PC-3 (cell line): ENCODE data around the gene MEX3B. TPM values are rescaled to one million over a fixed set of nuclear protein-coding genes. Genes with fewer than 3 reads are reported as not detected.
"Not testable (repeated sequence)": the region's sequence is repeated elsewhere in the genome, so short reads cannot be mapped to it uniquely, and the experiment has no call there.

Experiments
- ATAC-seq: fragments of 200-7000 bp; cut with Tn5 transposase; 2 replicates; pipeline ENCODE4 v1.9.1; 2020; ENCODE audit warnings: mild to moderate bottlenecking, moderate library complexity
- BruUV-seq: library from RNA; stranded (reverse); fragments of 400-500 nt; replicated peaks from 2 replicates; lab custom pipeline; 2021; lab: Mats Ljungman, UMichigan
- CTCF ChIA-PET: fragments of 300-600 bp; sonication (Branson Sonifier 250); formaldehyde crosslinking; loops from one replicate; lab custom pipeline; 2022; ENCODE audit warnings: antibody characterized with exemption; lab: Charles Lee
- POLR2A ChIA-PET: fragments of 300-600 bp; sonication (Branson Sonifier 250); formaldehyde crosslinking; loops from one replicate; lab custom pipeline; 2022; ENCODE audit warnings: antibody characterized with exemption; ENCODE audit not compliant: unreplicated experiment; lab: Charles Lee
- DNase-seq: peaks from one replicate; pipeline ENCODE4 v3.0.0-alpha.2; 2015
- H2AFZ ChIP-seq: fragments of 300-600 bp; sonication (generic); 2 replicates; pipeline ENCODE4 v1.6.0; 2016; ENCODE audit warnings: antibody characterized with exemption, low read length
- H3F3A ChIP-seq: fragments of 300-600 bp; sonication (generic); one replicate; pipeline ENCODE4 v1.6.0; 2017; ENCODE audit warnings: antibody characterized with exemption, low read length, control low read depth, mild to moderate bottlenecking; ENCODE audit not compliant: unreplicated experiment
- H3K27ac ChIP-seq: fragments of 300-600 bp; sonication (generic); 2 replicates; pipeline ENCODE4 v1.5.1; 2016; ENCODE audit warnings: mild to moderate bottlenecking, low read length
- H3K27me3 ChIP-seq: fragments of 300-600 bp; sonication (generic); 2 replicates; pipeline ENCODE4 v1.6.1; 2016; ENCODE audit warnings: low read length, mixed read lengths
- H3K36me3 ChIP-seq: fragments of 300-600 bp; sonication (generic); 2 replicates; pipeline ENCODE4 v1.6.1; 2016; ENCODE audit warnings: low read depth, mixed run types, low read length, mixed read lengths
- H3K4me1 ChIP-seq: fragments of 300-600 bp; sonication (generic); 2 replicates; pipeline ENCODE4 v1.5.1; 2016; ENCODE audit warnings: low read length; ENCODE audit not compliant: insufficient read depth
- H3K4me2 ChIP-seq: fragments of 300-600 bp; sonication (generic); 2 replicates; pipeline ENCODE4 v1.6.0; 2016; ENCODE audit warnings: low read length
- H3K4me3 ChIP-seq: fragments of 300-600 bp; sonication (generic); 2 replicates; pipeline ENCODE4 v1.5.1; 2016; ENCODE audit warnings: mild to moderate bottlenecking, low read length, mixed read lengths
- H3K79me2 ChIP-seq: fragments of 300-600 bp; sonication (generic); 2 replicates; pipeline ENCODE4 v1.6.1; 2017; ENCODE audit warnings: low read length, mixed read lengths
- H3K9ac ChIP-seq: fragments of 300-600 bp; sonication (generic); 2 replicates; pipeline ENCODE4 v1.6.0; 2016; ENCODE audit warnings: mild to moderate bottlenecking, low read length
- H3K9me2 ChIP-seq: fragments of 300-600 bp; sonication (generic); replicated peaks from 2 replicates; pipeline ENCODE4 v1.6.1; 2016; ENCODE audit warnings: mixed run types, low read length, mixed read lengths
- H3K9me3 ChIP-seq: fragments of 300-600 bp; sonication (generic); 2 replicates; pipeline ENCODE4 v1.6.1; 2016; ENCODE audit warnings: low read length, mixed read lengths
- H4K20me1 ChIP-seq: fragments of 300-600 bp; sonication (generic); 2 replicates; pipeline ENCODE4 v1.6.1; 2016; ENCODE audit warnings: low read length, mixed read lengths
- EZH2 ChIP-seq: fragments of 300-600 bp; sonication (generic); IDR thresholded peaks from one replicate; pipeline ENCODE4 v1.6.1; 2017; ENCODE audit warnings: antibody characterized with exemption, mild to moderate bottlenecking, low read length; ENCODE audit not compliant: unreplicated experiment
- EZH2phosphoT487 ChIP-seq: fragments of 300-600 bp; sonication (generic); IDR thresholded peaks from 2 replicates; pipeline ENCODE4 v1.6.1; 2018; ENCODE audit warnings: mild to moderate bottlenecking, antibody characterized with exemption, low read length, borderline replicate concordance
- intact Hi-C: fragments of 100-400 bp; cut with micrococcal nuclease; formaldehyde crosslinking; loops from 2 replicates; pipeline ENCODE4 v1.9.0; 2023
- total RNA-seq: library from RNA; depleted of rRNA; stranded (reverse); fragments of >200 nt; gene quantifications from 2 replicates; pipeline ENCODE4 v1.2.3, GENCODE V29; 2014
- TF ChIP-seq, protein P1 (sequence below): fragments of 300-600 bp; sonication (generic); conservative IDR thresholded peaks from 2 replicates; pipeline ENCODE4 v1.5.1; 2017; ENCODE audit warnings: antibody characterized with exemption, low read depth, mild to moderate bottlenecking, low read length

Gene MEX3B
- total RNA-seq, 1 experiment from 2014 or later = 0.58 TPM

DNA sequence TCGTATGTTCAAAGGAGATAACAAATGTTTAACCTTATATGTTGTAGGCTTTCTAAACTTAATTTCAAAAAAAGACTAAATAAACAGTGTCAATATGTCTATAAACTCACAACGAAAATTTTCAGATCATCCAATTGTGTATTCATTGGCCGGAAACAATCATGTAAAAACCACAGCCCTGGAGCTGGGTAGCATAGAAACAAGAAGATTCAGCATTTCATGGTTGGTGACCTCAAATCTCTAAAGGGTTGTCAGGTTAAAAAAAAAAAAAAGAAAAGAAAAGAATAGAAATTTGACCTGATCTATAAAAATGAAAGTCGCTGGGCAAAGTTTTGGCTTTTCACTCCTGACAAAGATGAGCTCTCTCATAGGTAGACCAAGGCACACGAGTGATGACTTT, 13.9 kb downstream of the MEX3B start:
- CTCF ChIA-PET = no interaction called here
- TF ChIP-seq EZH2 (no peak), EZH2phosphoT487 (no peak)
- TF ChIP-seq, protein P1, sequence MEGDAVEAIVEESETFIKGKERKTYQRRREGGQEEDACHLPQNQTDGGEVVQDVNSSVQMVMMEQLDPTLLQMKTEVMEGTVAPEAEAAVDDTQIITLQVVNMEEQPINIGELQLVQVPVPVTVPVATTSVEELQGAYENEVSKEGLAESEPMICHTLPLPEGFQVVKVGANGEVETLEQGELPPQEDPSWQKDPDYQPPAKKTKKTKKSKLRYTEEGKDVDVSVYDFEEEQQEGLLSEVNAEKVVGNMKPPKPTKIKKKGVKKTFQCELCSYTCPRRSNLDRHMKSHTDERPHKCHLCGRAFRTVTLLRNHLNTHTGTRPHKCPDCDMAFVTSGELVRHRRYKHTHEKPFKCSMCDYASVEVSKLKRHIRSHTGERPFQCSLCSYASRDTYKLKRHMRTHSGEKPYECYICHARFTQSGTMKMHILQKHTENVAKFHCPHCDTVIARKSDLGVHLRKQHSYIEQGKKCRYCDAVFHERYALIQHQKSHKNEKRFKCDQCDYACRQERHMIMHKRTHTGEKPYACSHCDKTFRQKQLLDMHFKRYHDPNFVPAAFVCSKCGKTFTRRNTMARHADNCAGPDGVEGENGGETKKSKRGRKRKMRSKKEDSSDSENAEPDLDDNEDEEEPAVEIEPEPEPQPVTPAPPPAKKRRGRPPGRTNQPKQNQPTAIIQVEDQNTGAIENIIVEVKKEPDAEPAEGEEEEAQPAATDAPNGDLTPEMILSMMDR = no peak

DNA sequence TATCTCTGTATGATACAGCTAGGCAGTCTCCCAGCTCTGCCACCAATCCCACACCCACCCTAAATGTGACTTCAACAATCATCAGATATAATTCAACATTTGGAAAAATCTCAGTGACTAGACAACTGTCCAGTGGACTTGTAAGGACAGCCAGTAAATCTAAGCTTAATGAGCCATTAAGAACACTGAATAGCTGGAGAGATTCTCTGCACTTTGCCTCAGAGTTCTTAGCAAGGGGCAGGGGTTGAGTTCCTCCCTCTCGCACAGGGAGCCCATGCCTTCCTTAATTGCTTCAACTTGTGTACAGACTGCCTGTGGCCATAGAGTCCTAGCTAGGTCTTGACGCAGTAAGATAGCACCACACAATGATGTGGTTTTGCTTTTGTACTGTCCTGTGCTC, 15.6 kb downstream of the MEX3B start:
- CTCF ChIA-PET = no interaction called here
- intact Hi-C loops = no loop called here
- H3K4me1 ChIP-seq = no peaks in the 10 kb centered on the region
- no peak for ATAC-seq
- no peaks in the 10 kb centered on the region for H3K79me2 ChIP-seq
- no peaks in the 10 kb centered on the region for H4K20me1 ChIP-seq
- no peak for DNase-seq
- H2AFZ ChIP-seq = no peak overlapping the region
- no peak overlapping the region for H3K4me3 ChIP-seq
- H3K36me3 ChIP-seq = no peaks in the 10 kb centered on the region
- TF ChIP-seq EZH2phosphoT487 = no peak
- TF ChIP-seq, protein P1 = no peak
- no peak for TF ChIP-seq EZH2
- H3K9me3 ChIP-seq = no peaks in the 10 kb centered on the region
- no peak overlapping the region for H3K4me2 ChIP-seq
- H3K9ac ChIP-seq = no peak overlapping the region
- H3K27me3 ChIP-seq = peaks cover 20% of the 10 kb centered on the region
- no peaks in the 10 kb centered on the region for H3F3A ChIP-seq
- no TSS peak for BruUV-seq
- POLR2A ChIA-PET = no interaction called here
- H3K9me2 ChIP-seq = no peaks in the 10 kb centered on the region
- H3K27ac ChIP-seq = no peak overlapping the region

More for the DNA sequence above, 13.9 kb downstream of the MEX3B start:
- no peak overlapping the region for H3K27ac ChIP-seq
- peaks cover 16% of the 10 kb centered on the region for H3K27me3 ChIP-seq
- H3K4me1 ChIP-seq = no peaks in the 10 kb centered on the region
- ATAC-seq = no peak
- no peak overlapping the region for H3K4me2 ChIP-seq
- no peaks in the 10 kb centered on the region for H3K79me2 ChIP-seq
- H3K9me2 ChIP-seq = no peaks in the 10 kb centered on the region
- H4K20me1 ChIP-seq = no peaks in the 10 kb centered on the region
- H3K36me3 ChIP-seq = no peaks in the 10 kb centered on the region
- H2AFZ ChIP-seq = no peak overlapping the region
- no peak for DNase-seq
- intact Hi-C loops = no loop called here
- H3K4me3 ChIP-seq = no peak overlapping the region
- H3F3A ChIP-seq = no peaks in the 10 kb centered on the region
- no TSS peak for BruUV-seq
- no peak overlapping the region for H3K9ac ChIP-seq
- no peaks in the 10 kb centered on the region for H3K9me3 ChIP-seq
- POLR2A ChIA-PET = no interaction called here

DNA sequence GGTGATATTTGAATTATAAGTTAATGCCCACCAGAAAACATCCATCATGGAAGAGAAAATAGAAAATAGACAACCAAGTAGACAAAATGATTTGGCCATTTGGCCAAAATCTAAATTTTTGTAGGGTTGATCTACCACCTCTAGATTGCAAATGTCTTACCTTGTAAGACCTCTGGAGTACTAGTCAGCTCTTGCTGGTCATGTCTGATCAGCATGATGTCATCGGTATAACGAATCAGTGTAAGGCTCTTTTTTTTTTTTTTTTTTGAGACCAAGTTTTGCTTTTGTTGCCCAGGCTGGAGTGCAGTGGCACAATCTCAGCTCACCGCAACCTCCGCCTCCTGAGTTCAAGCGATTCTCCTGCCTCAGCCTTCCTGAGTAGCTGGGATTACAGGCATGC, 17.7 kb downstream of the MEX3B start:
- H4K20me1 ChIP-seq, intact Hi-C loops, H3K9ac ChIP-seq, H3K9me3 ChIP-seq, H3K9me2 ChIP-seq, H3K4me1 ChIP-seq, CTCF ChIA-PET, H3K79me2 ChIP-seq, H3K4me3 ChIP-seq, POLR2A ChIA-PET, BruUV-seq, H2AFZ ChIP-seq, DNase-seq, H3F3A ChIP-seq, H3K27ac ChIP-seq, ATAC-seq, H3K36me3 ChIP-seq, H3K4me2 ChIP-seq: not testable (repeated sequence)
- H3K27me3 ChIP-seq = peaks cover 20% of the 10 kb centered on the region
